HG02938 (cell line): ENCODE measurements around the gene SHISA4.

ENCODE experiments used
- ATAC-seq: cut with Tn5 transposase; IDR thresholded peaks from one replicate; pipeline ENCODE4 v1.9.1; 2021; ENCODE audit warnings: mild to moderate bottlenecking, moderate library complexity; ENCODE audit not compliant: unreplicated experiment

Gene SHISA4

DNA sequence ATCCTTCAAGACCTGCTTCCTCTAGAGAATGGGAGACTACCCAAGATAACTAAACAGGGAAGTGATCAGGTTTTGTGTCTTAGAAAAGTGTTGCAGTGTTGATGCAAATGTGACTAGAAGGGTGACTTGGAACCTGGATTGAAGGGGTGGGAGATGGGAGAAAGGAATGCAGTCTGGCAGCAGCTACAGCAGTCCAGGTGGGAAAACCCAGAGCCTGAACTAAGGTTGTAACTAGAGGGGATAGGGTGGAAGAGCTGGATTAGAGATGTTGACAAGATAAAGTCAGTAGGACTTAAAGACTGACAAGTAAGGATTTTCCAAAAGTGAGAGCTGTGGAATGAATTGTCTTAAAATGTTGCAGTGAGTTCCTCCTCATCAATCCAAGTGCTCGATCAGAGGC is 7.1 kb upstream of the SHISA4 start:
- no peak for ATAC-seq

DNA sequence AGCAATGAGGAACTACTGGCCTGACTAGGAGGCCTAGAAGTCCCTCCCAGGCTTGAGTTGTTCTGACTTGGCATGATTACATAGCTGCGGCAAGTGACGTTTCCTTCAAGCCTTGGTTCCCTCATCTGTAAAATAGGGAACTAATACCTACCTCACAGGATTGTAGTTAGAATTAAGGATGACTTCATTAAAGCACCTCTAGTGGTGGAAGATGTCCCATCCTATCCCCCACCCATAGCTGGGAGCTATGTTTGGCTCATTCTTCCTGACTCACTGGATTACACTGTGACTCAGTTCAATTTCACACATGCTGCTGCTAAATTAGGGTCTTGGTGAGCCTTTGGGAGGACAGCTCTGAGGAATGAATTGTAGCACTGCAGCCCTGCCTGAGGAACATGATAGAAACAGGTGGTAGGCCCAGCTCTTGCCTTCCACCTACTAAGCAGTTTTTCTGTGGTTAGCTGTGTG is 6.0 kb upstream of the SHISA4 start:
- ATAC-seq: peak; percentile 57

DNA sequence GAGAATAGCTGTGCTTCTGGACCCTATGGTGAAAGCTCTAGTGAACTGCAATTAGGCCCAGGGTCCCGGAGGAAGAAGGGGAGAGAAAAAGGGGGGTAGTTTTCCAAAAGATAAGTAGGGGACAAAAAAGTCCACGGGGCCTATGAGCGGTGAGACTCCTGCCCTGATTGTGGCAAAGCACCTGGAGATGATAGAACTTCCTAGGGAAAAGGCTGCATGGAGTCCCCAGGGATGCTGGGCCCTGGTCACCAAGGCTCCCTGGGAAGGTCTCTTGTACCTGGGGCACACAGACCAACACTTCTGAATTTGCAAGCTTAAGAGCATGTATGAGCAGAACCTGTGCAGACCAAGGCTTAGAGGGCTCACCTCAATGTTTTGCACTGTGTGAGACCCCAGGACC is 5.4 kb upstream of the SHISA4 start:
- ATAC-seq: no peak

DNA sequence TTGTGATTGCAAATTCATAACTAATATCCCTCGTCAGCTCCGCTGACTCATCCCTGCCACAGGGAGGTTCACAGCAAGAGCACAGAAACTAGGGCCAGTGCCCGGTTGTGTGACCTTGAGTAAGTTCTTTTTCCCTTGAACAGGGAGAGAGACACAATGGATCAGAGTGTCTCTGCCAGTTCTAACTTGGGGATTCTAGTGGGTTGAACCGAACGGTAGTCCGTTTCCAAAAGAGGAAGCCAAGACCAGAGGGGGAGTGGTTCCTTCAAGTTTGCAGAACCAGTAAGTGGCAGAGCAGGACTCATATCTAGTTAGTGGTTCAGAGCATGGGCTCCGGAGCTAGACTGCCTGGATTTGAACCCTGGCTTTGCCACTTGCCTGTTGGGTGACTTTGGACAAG is 4.9 kb upstream of the SHISA4 start:
- no peak for ATAC-seq

DNA sequence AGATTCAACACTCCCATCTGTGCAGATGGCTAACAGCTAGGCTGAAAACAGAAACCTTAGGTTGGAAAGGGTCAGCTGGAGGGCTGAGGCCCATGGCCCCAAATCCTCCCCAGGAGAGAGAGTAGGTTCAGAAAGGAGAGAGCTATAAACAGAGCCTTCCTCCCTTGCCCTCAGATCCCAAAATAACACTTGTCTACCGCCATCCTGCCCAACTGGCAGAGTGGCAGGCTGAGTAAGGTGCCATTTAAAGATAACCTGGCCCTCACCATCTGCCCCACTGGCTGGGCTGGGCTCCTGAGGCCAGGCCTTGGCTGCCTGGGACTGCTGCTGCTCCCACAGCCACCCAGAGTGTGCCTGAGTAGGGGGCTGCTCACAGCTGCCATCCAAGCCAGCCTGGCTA is 4.3 kb upstream of the SHISA4 start:
- ATAC-seq: no peak

DNA sequence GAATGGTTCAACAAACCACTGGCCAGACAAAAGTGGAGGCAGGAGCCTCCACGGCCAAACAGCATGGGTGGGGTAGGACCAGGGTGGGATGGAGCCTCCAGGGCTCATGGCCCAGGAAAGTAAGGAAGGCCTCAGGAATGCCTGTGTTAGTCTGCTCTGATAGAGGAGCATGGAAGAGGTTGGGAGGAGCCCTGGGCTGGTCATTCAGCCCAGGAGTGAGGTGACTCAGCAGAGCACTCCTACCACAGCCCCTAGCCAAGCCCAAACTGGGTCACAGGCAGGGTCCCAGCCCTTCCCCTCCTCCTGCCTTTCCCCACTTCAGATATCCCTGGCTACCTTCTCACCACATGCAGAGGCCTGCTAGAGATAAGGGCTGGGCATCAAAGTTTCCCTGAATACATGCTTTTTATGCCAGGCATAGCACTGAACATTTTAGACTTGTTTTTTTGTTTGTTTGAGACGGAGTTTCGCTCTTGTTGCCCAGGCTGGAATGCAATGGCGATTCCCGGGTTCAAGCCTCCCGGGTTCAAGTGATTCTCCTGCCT is 3.1 kb upstream of the SHISA4 start:
- ATAC-seq: no peak

DNA sequence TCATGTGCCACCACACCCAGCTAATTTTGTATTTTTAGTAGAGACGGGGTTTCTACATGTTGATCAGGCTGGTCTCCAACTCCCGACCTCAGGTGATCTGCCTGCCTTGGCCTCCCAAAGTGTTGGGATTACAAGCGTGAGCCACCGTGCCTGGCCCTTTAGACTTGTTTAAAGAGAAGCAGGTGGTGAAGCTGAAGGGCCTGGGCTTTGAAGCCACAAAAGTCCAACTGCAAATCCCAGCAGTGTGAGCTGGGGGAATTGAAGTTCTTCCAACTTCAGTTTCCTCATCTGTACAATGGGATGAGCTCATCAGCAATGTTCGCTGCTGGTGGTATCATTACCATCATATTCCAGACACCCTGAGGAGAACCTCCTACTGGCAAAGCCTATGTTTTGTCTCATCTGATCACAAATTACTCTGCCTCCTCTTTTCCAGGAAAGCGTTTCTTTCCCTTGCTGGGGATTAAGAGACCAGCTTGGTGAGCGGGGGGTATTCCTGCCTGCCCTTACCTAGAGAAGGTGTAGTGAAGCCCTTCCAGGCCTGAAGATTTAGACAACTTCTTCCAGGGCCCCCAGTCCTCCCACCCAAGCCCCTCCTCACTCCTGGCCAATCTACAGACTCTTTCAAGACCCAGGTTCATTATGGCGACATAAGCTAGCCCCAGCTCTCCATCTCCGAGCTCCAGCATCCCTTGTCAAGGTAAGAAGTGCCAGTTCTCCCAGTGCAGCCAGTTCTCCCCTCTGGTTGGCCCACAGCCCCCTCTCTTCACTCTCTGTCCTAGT is 2.4 kb upstream of the SHISA4 start:
- no peak for ATAC-seq

DNA sequence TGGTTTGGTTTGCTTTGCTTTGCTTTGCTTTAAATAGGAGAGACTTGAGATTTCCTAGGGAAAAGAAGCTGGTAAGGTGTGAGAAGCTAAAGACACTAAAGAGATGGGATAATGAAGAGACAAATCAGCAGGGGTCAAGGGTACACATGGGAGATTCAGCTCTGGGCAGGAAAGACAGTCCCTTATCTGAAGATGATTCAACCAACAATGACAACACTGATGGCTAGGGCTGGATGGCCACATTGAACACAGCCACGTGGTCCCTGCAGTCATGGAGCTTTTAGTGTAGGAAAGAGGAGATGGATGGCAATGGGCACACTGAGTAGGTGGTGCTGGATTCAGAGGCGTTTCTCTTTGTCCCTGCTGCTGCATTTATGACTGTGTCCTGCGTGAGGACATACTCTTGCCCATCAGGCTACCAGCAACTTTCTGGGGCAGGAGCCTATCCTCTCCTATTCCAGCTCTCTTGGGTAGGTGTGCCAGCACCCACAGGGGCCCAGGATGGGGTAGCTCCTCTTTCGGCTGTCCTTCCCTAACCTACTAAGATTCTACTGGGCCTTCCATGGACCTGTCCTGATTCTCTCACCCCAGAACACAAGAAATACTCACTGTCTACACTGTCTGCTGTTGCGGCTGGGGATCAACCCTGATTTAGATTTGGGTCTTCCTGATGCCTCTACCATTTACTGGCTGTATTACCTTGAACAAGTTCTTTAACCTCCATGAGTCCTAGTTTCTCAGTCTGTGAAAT is 1.4 kb upstream of the SHISA4 start:
- ATAC-seq: no peak

DNA sequence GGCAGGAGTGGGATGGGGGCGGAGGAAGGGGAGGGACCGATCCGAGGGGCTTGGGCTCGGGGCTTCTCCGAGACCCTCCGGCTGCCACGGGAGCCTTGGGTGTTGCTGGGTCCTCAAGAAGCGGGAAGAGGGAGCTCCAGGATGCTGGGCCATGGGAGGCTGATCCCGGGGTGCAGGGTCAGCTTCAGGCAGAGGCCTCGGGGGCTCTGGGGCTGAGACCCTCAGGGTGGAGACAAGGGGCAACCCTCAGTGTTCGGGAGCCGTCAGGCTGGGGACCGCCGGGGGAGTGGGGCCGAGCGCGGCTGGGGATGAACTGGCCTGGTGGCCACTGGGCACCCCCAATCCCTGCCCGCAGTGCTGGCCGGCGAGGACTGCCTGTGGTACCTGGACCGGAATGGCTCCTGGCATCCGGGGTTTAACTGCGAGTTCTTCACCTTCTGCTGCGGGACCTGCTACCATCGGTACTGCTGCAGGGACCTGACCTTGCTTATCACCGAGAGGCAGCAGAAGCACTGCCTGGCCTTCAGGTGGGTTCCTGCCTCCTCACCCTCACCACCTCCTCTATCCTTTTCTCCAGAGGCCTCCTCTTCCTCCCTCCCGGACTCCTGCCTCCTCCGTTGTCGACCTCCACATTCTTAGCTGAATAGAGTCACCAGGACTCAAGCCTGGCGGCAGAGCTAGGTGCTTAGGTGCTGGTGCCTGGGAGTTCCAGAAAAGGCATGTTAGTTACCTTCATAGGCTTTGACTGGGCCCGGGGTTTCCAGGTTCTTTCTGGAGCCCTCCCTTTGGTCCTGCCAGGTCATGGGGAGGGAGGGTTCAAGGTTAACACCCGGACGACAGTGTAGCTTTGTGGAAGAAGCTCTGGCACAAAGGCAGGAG is 631 bp downstream of the SHISA4 start:
- ATAC-seq: no peak

DNA sequence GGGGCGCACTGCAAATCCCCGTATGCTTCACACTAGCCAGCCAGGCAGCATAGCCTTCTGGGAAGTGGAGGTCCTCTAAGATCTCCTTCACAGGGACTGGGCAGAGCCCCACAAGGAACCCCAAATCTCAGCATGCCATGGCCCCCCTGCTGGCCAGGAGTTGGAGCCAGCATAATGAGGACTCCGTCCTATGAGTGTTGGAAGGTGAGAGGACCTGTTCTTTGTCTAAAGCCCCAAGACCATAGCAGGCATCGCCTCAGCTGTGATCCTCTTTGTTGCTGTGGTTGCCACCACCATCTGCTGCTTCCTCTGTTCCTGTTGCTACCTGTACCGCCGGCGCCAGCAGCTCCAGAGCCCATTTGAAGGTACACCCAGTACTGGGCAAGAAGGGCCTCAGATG is 1.5 kb downstream of the SHISA4 start:
- no peak for ATAC-seq

DNA sequence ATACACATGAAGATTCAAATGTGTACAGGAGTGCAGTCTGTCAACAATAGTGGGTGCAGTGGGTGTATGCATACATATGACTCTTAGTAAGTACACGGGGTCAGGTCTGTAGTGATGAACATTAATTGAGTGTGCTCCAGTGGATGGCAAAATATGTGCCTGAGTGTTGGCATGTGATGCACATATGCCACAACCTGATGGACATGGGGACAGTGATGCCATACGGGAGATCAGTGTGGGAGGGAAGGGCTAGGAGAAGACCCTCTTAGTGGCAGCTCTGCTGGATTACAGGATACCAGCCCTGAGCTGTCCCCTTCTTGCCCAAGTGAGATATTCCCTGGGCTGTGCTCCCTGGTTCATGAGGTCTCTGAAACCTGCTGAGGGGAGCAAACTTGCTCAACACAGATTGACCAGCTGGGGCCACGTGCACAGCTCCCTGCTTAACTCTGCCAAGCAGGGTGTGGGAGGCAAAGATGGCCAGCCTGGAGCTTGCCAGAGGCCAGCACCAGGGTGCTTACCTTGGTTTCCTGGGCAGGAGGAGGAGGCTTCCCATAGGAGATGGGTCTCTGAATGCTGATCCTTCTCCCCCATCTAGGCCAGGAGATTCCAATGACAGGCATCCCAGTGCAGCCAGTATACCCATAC is 2.2 kb downstream of the SHISA4 start:
- ATAC-seq: no peak

DNA sequence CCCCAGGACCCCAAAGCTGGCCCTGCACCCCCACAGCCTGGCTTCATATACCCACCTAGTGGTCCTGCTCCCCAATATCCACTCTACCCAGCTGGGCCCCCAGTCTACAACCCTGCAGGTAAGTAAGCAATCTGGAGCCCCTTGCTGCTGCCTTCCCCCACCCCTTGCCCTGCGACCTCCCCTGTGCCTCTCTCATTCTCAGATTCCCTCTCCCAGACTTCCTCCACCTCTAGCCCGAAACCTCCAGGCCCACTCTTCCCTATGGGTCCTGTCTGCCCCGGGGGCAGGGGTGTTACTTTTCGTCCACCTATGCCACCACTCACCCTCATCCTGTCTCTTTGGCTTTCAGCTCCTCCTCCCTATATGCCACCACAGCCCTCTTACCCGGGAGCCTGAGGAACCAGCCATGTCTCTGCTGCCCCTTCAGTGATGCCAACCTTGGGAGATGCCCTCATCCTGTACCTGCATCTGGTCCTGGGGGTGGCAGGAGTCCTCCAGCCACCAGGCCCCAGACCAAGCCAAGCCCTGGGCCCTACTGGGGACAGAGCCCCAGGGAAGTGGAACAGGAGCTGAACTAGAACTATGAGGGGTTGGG is 2.9 kb downstream of the SHISA4 start:
- ATAC-seq: no peak

DNA sequence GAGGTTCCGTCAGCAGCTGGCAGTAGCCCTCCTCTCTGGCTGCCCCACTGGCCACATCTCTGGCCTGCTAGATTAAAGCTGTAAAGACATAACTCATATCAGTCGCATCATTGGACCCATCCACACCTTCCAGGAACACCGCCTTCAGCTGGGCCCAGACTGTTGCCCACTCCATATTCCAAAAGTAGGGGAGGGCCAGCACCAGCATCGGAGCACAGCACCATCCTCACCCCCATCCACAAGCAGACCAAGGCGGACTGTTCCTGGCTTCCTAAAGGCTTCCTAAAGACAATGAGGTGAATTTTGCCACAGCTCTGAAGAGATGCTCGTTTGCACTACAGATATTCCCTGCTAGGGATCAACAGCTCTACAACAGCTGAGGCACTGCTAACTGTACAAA is 3.5 kb downstream of the SHISA4 start:
- ATAC-seq: no peak

DNA sequence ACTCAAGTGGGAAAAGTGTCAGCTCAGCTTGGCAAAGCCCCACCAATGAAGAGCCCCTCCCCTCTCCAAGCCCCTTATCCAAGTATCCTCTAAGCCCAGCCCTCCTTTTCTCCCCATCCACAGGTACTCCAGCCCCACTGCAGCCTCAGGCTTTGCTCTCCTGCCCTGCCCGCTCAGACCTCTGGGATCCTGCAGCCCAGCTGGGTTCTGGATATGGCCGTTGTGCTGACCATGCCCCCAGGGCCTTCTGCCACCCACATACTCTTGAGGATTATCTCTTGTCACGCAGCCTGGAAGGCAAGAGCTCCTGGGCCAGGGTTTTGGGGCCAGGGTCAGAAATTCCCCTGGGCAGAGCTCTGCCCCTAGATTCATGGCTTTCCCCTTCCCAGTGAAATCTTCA is 4.7 kb downstream of the SHISA4 start:
- no peak for ATAC-seq

DNA sequence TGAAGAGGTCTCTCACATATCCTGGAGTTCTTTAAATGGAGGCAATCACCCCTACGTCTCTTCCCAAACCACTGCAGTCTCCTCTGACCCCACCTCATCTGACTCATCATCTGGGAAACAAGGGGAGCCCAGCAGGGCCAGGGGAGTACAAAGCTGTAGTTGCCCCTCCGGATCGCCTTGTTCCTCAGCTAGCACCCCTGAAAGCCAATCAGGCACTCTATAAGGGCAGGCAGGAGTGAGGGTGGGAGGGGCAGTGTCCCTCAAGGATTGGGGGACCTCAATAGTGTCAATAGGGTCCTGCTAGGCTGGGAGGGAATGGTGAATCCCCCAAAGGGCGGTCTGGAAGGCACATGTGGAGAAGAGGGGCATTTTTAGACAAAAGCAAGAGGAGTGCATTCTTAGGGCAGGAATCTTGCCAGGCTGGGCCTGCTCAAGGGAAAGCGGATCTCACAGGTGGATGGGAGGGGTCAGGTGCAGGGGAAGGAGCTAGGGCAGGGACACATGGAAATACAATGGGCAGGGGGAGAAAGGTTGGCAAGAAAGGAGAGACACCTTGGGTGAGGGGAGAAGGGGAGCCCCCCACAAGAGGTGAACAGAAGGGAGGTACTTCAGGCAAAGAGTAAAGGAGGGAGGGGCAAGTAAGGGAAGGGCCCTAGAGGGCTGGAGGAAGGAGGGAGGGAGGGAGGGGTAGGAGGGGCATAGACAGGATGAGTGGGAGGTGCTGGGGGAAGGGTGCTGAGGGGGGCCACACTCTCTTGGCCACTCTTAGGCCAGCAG is 5.8 kb downstream of the SHISA4 start:
- ATAC-seq: no peak

DNA sequence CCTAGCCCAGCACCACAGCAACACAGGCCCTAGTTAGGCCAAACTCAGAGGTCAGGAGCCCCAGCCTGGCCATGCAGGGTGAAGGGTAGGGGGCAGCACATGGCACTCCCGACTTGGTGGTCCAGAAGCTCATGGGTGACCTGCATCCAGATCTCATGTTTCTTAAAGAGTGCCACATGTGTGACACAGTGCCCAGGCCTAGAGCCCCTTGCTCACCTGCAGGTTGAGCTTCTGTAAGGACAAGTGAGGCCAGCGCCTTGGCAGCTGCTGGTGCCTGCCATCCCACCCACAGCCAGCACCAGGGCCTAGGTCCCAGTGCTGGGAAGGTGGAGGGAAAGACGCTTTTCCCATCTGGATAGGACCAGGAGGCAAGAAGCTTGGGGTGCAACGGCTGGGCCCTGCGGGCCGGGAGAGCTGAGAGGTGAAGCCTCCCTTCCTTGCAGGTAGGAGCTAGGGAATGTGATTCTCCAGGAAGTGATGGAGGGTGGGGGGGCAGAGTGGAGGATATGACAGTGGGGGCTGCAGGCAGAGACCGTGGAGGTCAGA is 6.5 kb downstream of the SHISA4 start:
- no peak for ATAC-seq

DNA sequence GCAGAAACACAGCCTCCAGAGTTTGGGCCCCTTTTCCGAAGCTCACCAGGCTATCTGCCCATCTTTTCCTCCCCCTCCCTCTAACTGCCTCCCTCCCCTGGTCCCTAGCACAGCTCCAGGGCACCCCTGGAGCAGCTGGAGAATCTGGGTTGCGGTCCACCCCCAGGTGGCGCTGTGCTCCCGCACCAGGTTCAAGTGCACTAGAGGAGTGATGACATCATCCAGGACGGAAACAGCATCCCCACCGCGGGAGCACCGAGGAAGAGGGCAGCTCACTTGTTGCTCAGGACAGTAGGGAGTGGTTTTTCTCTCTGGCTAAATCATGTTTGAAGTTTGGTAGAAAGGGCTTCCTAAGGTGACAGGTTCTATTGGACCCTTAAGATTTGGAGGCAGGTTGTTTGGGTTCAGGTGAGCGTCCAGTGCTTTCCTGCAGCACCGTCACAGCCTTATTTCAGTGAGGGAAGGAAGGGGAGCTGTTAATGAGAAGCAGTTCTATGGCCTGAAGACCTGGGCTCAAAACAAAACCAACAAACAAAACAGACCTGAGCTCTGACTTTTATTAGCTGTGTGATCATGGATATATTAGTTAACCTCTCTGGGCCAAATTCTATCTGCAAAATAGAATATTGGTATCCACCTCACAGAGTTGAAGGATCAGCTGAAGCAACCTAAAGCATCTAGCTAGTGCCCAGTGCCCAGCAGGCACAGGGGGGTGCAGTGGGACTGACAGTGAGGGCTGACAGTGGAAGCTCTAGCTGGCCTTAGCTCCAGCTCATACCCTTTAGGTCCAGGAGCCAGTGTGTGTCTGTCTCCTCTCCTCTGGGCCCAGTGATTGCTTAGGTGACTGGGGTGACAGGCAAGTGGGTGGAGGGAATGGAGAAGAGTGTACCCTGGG is 7.5 kb downstream of the SHISA4 start:
- peak; percentile 72 for ATAC-seq

DNA sequence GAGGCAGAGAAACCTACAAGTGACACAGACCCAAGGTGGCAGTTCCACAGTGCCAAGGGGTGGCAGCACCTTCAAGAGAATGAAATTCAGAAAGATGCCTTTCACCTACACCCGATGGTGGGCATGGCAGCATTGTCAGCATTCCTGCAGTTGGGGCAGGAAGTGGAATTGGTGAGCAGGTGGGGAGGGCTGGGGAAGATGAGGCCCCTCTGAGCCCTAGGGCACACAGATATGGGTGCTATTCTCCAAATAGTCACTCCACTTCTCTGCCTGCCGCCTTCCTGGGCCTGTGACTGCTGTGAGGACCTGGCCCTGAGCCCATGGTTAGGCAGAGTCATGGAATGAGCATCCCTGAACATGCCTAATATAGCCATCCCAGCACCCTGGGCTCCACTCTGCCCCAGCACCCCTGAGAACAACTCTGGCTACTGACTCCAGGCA is 8.3 kb downstream of the SHISA4 start:
- no peak for ATAC-seq
